Measurements from ENCODE around the gene JAG2.

The JAG2 gene

DNA sequence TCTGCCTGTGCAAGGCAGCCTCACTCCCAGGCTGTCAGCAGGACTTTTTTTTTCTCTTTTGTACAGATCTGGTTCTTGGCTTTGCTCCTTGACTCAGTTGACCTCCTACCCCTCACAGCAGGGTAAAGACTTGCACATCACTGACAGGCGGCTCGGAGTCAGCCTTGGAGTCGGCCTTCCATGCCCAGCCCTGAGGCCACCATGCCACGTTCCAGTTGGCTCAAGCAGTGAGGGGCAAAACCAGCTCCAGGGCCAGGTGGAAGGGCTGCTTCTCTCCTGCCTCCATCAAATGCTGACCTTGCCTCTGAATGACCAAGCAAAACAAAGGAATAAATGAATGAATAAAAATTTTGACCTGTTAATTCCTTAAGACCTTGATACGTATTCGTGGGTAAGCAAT lies 27.6 kb downstream of the JAG2 start:
- no peak for DNase-seq (ENCODE audit: low read depth in 1 of 2, low spot score in 1 of 2)

DNA sequence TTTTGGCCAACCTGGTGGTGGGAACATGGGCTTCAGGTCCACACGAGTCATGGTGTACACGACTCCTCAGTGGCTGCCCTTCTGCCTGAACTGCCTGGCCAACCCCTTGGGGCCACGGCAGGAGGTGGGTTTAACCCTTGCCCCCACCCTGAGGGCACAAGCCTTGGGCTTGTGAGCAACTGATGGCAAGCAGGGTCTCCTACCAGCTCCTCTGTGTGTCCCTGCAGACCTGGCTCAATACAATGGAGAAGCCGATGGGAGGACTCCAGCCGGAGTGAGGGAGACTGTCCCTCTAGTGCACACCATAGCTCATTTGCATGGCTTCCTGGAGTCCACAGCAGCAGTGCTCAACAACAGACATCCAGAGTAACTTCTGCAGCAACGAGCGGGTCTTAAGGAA lies 28.0 kb downstream of the JAG2 start:
- no peak for DNase-seq (ENCODE audit: low read depth in 1 of 2, low spot score in 1 of 2)

DNA sequence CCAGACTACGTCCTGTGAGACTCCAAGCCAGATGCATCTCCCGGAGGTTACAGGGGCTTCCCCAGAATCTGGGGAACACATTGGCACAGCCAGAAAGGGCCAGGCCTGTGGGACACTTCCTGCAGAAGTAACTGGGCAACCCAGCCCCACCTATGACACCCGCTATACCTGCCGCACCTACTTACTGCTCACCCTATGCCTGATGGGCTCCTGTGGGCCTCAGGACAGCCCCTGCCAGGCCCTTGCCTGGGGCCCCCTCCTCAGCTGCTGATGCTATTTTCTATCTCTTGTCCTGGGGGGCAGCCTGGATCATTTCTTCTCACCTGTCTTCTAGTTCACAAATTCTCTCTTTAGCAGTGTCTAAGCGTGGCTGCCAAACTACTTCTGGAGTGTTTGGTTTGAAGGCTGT lies 28.7 kb downstream of the JAG2 start:
- no peak for DNase-seq (ENCODE audit: low read depth in 1 of 2, low spot score in 1 of 2)

DNA sequence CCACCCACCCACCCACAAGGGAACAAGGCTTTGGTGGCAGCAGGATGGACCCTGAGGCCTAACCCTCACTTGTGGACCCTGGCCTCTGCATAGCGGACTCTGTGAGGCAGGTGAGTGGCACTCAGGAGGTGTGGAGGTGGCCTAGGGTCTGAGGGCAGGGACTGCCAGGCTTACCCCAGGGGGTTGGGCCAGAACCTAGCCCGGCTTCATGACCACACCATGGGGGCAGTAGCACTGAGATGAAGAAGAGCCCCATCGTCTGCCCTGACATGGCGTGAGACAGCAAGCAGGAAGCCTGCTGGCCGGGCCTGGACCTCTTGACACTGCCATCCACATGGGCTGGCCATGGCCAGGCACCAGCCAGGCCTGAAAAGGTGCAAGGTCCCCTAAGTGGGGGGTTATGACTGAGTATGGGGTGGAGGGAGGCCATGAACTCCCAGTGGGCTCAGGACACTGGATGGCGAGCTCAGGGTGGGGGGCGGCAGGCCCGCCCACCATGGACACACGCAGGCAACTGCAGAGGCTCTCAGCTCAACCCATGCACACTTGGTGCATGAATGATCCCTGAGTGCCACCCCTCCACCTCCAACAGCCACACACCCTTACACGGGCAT lies 29.3 kb downstream of the JAG2 start:
- DNase-seq (ENCODE audit: low read depth in 1 of 2, low spot score in 1 of 2), result no peak

DNA sequence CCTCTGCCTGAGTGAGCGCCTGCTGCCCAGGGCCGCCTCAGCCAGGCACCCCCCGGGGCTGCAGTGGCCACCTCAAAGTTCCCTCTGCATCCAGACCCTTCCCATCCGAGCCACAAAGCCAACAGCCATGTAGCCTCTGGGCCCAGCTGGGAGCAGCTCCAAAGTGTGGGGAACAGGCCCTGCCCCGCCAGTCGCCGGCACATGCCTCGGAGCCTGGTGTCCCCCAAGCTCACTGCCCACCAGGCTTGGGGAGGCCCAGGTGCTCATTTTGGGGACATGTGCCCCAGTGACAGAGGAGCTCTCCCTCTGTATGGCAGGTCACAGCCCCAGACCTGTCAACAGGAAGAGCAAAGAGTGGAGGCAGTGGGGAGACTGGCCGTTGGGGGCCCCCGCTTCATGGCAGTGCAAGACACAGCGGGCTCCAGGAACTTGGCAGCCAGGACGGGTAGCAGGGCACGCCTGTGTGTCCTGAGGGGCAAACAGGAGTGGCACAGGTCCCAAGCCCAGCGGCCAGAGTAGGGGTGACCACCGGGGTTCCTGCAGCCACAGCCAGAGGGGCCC lies 29.9 kb downstream of the JAG2 start:
- DNase-seq (ENCODE audit: low read depth in 1 of 2, low spot score in 1 of 2), result no peak

DNA sequence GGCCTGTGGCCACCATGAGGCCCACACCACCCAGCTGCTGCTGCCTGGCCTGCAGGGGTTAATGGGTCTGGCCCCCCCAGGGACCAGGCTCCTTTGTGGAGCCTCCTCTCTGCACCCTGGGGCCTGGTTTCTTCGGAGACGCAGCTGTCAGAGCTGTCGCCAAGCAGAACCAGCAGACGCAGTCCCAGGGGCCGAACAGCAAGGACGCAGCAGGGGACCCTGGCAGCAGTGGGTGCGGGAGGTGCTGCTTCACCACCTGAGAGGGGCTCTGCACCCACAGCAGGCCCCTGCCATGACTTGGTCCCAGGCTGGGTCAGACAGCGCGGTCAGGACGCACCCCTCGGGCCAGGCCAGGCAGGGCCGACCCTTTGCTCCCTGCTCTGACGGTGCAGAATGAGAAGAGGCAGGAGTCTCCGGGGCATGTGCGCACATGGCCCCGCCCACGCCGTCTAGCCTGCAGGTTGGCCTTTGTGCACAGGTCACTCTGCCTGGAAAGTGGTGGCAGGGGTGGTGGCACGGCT lies 30.5 kb downstream of the JAG2 start:
- DNase-seq (ENCODE audit: low read depth in 1 of 2, low spot score in 1 of 2), result no peak

DNA sequence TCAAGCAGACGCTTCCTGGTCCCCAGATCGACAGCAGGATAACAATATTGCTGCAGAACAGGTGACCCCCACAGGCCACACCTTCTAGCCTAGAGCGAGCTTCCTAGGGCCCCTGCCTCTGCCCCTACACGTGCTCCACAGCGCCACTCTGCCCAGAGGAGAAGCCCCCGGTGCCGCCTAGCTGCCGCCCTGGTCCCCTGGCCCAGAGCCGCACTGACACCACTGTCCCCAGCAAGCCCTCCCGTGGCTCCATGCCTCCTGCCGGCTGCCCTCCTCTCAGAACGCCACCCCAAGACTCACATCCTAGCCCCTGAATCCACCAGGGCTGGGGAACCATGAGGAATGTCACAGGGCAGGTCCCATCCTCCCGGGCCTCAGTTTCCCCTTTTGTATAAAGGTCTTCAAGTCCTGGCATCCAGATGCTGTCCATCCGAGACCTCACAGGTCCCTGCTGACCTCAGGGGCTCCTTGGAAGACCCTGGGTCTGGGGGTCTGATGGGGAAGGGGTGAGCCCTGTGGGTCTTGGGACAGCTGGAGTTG lies 31.0 kb downstream of the JAG2 start:
- no peak for DNase-seq (ENCODE audit: low read depth in 1 of 2, low spot score in 1 of 2)

DNA sequence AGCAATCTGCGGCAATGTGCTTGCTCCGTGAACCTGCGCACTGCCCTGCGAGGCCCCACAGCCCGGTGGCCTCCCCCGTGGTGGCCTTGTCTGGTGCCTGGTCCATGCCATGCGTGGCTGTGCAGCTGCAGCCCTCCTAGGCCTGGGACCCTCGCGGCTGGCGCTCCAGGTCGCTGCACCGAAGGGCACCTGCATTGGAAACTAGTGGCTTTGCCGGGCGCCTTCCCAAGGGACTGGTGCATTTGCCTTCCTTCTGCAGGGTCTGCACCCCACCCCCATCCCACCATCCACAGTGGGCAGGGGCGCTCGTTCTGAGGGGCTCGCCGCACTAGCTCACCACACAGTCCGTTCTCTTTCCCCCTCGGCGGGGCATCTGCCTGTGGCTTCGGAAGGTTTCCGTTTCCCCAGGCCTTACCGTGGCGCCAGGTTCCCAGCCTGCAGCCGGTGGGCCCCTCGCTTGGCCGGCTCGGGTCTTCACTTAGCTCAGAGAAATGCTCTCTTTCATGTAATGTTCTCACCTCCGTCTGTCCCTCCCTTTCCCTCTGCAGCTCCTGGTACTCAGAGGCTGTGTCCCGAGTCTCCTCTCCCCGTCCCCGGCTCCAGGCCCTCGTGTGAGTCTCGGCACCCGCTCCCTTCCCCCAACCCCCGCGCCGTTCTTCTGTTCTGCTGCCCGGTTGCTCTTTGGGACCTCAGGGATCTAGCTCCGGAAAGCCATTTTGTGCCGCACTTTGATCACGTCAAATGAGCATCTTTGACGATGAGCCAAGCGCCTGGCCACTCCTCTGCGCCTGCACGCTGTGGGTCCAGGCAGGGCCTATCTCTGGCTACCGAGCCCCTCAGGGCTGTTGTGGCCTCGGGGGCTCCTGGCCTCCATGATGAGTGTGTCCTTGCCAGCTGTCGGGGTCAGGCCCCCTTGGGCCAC lies 31.9 kb downstream of the JAG2 start:
- DNase-seq (ENCODE audit: low read depth in 1 of 2, low spot score in 1 of 2), result no peak

DNA sequence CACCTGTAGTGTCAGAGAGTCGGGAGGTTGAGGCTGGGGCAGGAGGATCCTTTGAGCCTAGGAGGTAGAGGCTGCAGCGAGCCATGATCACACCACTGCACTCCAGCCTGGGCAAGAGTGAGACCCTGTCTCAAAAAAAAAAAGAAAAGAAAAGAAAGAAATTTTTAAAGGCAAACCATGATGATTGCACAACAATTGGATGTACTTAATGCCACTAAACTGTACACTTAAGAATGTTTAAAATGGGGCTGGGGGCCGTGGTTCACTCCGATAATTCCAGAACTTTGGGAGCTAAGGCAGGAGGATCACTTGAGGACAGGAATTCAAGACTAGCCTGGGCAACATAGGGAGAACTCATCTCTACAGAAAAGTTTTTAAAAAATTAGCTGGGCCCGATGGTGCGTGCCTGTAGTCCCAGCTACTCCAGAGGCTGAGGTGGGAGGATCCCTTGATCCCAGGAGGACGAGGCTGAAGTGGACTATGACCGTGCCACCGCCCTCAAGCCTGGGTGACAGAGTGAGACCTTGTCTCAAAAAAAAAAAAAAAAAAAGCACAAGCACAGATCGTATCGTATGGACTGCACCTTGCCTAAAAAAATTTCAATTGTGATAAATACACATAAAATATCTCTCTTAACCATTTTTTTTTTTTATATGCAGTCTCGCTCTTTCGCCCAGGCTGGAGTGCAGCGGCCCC lies 32.7 kb downstream of the JAG2 start:
- no peak for DNase-seq (ENCODE audit: low read depth in 1 of 2, low spot score in 1 of 2)

DNA sequence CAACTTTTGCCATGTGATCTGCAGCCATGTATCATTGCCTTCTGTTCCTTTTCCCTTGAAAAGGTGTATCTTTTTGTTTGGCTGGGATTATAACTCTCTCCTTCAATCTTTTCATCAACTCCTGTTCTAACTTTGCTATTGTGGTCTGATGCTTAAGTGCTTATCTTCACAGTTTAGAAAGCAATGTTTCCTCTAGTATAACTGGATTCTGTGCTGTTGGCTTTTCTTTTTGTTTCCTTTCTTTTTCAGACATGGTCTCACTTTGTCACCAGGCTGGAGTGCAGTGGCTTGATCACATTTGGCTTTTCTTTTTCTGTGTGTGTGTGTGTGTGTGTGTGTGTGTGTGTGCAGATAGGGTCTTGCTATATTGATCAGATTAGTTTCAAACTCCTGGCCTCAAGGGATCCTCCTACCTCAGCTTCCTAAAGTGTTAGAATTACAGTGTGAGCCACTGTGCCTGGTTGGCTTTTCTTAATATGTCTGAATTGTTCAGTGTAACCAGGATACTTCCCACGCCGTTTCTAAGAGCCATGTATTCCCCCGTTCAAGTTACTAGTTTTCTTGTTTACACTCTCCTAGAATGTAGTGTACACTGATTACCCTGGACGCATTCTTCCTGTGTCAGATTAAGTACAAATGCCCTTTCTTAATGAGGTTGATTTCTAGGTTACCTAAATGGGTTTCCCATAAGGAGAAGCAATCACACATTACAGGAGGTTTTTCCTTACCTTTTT lies 35.5 kb downstream of the JAG2 start:
- DNase-seq (ENCODE audit: low read depth in 1 of 2, low spot score in 1 of 2), result no peak

DNA sequence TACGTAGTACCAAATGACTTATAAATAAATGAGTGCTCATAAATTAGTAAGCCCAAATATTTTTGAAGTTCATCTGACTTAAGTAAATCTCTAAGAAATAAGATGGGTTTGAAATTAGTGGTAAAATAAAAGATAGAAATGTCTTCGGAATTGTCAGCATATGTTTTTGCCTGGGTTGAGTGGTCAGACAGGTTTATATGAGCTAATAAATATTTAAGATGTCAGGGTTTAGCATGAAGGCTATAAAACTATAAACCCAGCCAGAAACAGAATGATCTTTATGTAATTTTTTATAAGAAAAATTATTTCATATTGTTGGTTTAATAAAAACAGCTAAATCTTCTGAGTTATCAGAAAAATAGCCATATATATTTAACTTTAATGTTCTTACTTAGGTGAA lies 37.3 kb downstream of the JAG2 start:
- DNase-seq (ENCODE audit: low read depth in 1 of 2, low spot score in 1 of 2), result no peak

DNA sequence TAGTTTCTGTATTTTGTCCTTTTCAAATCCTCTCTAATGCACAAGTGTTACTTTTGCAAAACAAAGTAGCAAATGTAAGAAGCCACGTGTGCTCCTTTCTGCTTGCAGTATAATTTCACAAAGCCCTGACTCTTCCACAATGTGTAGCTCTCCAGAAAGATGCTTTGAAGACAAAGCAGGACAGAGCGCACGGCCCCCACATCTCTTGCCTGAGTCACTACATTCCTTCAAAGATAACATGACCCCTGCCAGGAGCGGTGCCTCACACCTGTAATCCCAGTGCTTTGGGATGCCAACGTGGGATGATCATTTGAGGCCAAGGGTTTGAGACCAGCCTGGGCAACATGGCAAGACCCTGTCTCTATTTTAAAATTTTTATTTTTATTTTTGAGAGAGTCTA lies 40.5 kb downstream of the JAG2 start:
- no peak for DNase-seq (ENCODE audit: low read depth in 1 of 2, low spot score in 1 of 2)

DNA sequence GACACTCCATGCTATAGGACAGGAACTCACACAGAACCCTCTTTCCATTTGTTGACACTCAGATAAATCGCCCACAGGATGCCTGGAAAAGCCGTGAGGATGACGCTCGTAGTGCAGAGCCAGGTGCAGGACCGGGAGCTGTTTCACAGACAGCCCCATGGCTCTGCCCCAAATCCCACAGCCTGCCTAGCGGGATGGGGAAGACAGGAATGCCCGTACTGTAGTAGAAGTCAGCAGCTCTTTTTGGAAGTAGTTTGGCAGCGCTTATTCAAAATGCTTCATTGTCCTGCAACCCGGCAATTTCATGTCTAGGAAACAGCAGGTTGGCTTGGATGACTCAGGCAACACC lies 41.6 kb downstream of the JAG2 start:
- no peak for DNase-seq (ENCODE audit: low read depth in 1 of 2, low spot score in 1 of 2)

DNA sequence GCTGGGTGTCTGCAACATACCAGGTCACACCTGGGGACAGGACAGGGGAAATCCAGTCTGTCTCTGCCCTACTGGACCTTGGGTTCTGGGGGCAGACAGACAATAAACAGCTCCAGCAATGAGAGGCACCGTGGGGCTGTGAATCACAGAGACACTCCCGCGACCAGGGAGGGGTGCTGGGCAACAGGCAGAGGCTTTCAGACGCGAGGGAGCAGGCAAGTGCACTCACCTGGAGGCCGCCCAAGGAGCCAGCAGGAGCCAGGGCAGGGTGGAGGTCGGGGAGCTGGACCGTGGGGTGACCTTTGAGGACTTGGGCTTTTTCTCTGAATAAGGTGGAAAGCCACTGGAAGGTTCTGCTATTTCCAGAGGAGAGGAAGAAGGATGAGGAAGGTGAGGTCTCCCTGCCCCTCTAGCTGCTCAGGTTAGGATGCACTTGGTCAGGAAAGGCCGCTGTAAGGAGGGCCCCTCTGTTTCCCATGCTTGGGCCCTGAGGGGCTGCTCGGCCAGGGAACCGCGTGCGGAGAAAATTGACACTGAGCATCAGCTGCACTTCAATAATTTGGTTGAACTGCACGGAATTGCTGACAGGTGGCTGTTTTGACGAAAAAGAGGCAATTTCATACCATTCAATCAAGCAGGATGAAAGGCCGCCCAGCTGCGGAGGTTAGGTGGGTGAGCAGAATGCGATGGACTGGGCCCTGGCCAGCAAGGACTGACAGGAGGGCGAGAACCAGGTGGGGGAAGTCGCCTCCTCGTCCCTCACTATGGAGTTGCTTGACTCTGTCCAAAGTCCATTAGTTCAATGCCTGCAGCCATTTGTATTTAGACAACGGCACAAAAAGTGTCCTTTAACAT lies 42.2 kb downstream of the JAG2 start:
- no peak for DNase-seq (ENCODE audit: low read depth in 1 of 2, low spot score in 1 of 2)

DNA sequence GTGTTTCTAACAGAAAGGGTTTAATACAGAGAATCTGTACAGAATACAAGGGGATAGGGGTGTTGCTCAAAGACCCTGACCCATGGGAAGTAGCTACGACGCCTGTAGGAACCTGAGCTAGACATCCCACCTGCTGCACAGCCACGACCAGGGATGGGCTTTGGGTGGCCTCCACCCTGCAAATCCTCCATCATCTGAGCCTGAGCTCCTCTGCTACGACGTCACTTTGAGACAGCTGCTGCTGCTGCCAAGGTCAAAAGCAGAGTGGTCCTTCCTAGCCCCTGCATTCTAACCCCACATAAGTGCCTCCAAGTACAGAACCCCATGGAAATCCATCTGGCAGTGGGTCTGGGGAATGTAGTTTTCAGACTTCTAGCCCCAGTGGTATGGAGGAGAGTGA lies 43.8 kb downstream of the JAG2 start:
- no peak for DNase-seq (ENCODE audit: low read depth in 1 of 2, low spot score in 1 of 2)

DNA sequence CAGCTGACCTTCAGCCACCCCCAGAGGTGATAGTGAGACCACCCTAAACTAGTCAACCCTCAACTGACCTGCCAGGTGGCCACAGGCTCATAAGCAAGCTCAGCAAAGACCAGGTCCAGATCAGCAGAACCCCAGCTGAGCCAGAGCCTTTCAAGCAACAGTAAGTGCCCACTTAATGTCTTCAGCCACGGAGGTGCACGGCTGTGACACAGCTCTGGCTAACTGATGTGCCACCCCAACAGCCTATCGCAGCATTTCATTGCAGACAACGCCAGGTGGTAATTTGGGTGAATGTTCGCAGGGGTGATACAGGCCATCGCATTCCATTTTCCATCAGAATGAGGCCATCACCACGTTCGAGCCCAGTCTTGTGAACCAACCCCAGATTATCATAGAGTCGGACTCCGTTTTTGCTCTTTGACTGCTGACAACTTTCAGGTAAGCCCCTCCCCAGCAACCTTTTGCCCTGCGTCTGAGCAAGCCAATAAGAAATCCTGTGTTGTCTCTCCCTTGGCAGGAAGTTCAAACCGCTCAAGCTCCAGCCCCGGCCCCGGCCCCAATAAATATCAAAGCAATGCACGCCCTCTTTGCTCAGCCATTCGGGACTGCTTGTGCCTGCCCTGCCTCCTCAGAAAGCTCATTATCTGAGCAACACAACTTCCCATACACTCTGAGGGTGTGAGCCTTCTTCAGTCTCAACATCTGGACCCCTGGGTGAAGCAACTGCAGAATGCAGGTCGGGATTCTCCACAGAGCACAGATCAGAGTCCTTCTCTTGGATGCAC lies 44.4 kb downstream of the JAG2 start:
- no peak for DNase-seq (ENCODE audit: low read depth in 1 of 2, low spot score in 1 of 2)

DNA sequence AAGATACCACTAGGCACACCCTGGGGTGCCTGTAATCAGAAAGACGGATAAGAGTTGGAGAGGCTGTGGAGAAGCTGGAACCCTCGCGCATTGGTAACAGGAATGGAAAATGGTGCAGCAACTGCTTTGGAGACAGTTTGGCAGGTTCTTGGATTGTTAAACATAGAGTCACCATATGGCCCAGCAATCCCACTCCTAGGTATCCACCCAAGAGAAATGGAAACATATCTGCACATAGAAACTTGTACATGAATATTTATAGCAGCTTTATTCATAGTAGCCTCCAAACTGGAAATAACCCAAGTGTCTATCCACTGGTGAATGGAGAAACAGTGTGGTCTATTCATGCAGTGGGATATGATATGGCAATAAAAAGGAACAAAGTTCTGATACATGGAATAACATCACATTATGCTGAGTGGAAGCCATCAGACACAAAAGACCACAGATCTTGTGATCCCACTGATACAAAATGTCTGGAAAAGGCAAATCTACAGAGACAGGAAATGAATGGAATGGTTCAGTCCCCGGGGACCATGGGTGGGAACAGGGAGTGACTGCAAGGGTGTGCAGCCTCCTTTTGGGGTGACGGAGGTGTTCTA lies 45.4 kb downstream of the JAG2 start:
- DNase-seq (ENCODE audit: low read depth in 1 of 2, low spot score in 1 of 2), result no peak

DNA sequence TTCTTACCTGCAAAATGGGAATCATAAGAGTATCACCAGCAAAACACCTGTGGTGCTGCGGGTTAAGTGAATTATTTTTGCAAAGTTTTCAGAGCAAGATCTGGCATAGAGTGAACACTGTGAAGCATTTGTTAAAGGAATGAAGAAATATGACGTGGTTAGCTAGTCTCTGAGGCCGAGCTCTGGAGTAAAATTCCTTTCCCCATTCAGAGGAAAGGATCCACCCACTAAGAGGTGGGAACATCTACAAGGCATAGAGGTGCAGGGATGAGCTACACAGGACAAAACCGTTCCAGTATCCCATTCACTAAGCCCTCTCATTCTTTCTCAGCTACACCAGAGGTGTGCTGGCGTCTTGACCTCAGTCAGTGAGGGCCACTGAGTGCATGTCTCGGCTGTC lies 48.5 kb downstream of the JAG2 start:
- DNase-seq (ENCODE audit: low read depth in 1 of 2, low spot score in 1 of 2), result no peak

Data from stimulated activated CD4-positive, alpha-beta T cell treated with anti-CD3 and anti-CD28 coated beads, Interleukin-15, amount 100 ng/mL, for 1 hour (primary cell).